ENCODE data around the gene GOLPH3. TPM values are rescaled to one million over a fixed set of nuclear protein-coding genes. Genes with fewer than 3 reads are reported as not detected.

GOLPH3 gene
- polyA plus RNA-seq, 1 donor (not counting 4 experiments of a cell fraction or from before 2014, with no cell fraction given) = 42.0 TPM

GRCh38 chr5:32195265-32195664, 21.1 kb upstream of the GOLPH3 start:
- H3K4me1 ChIP-seq (ENCODE audit: control insufficient read depth, extremely low read depth, insufficient read depth, low read length) = peaks cover 3% of the 10 kb centered on the region
- dilution Hi-C loops (cut with MboI; ENCODE audit: extremely low pct_ligation_motif_present, low sequenced_read_pairs) = no loop called here
- H3K9me3 ChIP-seq (ENCODE audit: control insufficient read depth, low read depth, low read length) = no peaks in the 10 kb centered on the region
- H4K20me1 ChIP-seq (ENCODE audit: control insufficient read depth, extremely low read depth, insufficient read depth, low read length) = no peaks in the 10 kb centered on the region
- H3K36me3 ChIP-seq (ENCODE audit: control insufficient read depth in 2 of 2, extremely low read depth in 1 of 2, insufficient read depth in 2 of 2, low read length in 2 of 2) = no peaks in the 10 kb centered on the region
- H3K9me1 ChIP-seq (ENCODE audit: control insufficient read depth, extremely low read depth, insufficient read depth, low read length) = no peaks in the 10 kb centered on the region
- DNase-seq (ENCODE audit: low read depth, low spot score) = no peak
- no peak overlapping the region for H3K4me3 ChIP-seq (ENCODE audit: control insufficient read depth in 2 of 3, extremely low read depth in 1 of 3, insufficient read depth in 2 of 3, low read depth in 1 of 3, low read length in 3 of 3)
- H3K9ac ChIP-seq (ENCODE audit: control insufficient read depth, extremely low read depth, insufficient read depth, low read length) = no peak overlapping the region
- H3K4me2 ChIP-seq (ENCODE audit: control insufficient read depth, extremely low read depth, insufficient read depth, low read depth, low read length) = no peak overlapping the region
- no peaks in the 10 kb centered on the region for H3K27me3 ChIP-seq (ENCODE audit: control insufficient read depth, extremely low read depth, insufficient read depth, low read length)
- H3K27ac ChIP-seq (ENCODE audit: control insufficient read depth, insufficient read depth, low read length) = no peak overlapping the region
- no peak for FAIRE-seq
- TF ChIP-seq EZH2 (IDR thresholded peaks at IDR 0.05; ENCODE audit: low read length) (no peak), CTCF (optimal IDR thresholded peaks at IDR 0.05 in 1 of 3, IDR thresholded peaks at IDR 0.05 in 1 of 3, conservative IDR thresholded peaks at IDR 0.05 in 1 of 3; ENCODE audit: extremely low read depth in 1 of 3, insufficient read depth in 2 of 3, low read length in 3 of 3) (no peak)
- H2AFZ ChIP-seq (ENCODE audit: control insufficient read depth, low read length) = no peak overlapping the region
- no peaks in the 10 kb centered on the region for H3K79me2 ChIP-seq (ENCODE audit: control insufficient read depth, insufficient read depth, low read length)

DNA sequence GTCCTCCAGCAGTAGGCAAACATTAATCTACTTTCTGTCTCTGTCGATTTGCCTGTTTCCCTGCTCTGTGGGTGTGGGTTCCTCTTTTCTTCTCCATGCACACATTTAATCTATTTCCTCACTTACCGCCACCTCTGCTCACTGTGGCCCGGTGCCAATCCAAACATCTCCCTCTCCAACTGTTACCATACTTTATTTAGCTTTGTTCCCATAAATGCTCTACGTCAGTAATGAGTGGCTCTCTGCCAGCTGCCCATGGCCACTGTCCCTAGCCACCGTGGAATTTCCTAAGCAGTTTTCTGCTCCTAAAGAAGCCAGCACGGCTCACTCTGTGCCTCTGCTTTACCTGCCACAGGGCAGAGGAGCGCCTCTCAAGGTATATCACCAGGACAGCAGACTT, 19.5 kb upstream of the GOLPH3 start:
- H2AFZ ChIP-seq (ENCODE audit: control insufficient read depth, low read length) = no peak overlapping the region
- no peak for DNase-seq (ENCODE audit: low read depth, low spot score)
- H3K4me1 ChIP-seq (ENCODE audit: control insufficient read depth, extremely low read depth, insufficient read depth, low read length) = no peaks in the 10 kb centered on the region
- H3K9ac ChIP-seq (ENCODE audit: control insufficient read depth, extremely low read depth, insufficient read depth, low read length) = no peak overlapping the region
- H3K4me2 ChIP-seq (ENCODE audit: control insufficient read depth, extremely low read depth, insufficient read depth, low read depth, low read length) = no peak overlapping the region
- no peak overlapping the region for H3K4me3 ChIP-seq (ENCODE audit: control insufficient read depth in 2 of 3, extremely low read depth in 1 of 3, insufficient read depth in 2 of 3, low read depth in 1 of 3, low read length in 3 of 3)
- H3K9me3 ChIP-seq (ENCODE audit: control insufficient read depth, low read depth, low read length) = no peaks in the 10 kb centered on the region
- no peaks in the 10 kb centered on the region for H3K27me3 ChIP-seq (ENCODE audit: control insufficient read depth, extremely low read depth, insufficient read depth, low read length)
- TF ChIP-seq EZH2 (IDR thresholded peaks at IDR 0.05; ENCODE audit: low read length) (no peak), CTCF (optimal IDR thresholded peaks at IDR 0.05 in 1 of 3, IDR thresholded peaks at IDR 0.05 in 1 of 3, conservative IDR thresholded peaks at IDR 0.05 in 1 of 3; ENCODE audit: extremely low read depth in 1 of 3, insufficient read depth in 2 of 3, low read length in 3 of 3) (no peak)
- H3K27ac ChIP-seq (ENCODE audit: control insufficient read depth, insufficient read depth, low read length) = no peak overlapping the region
- no peak for FAIRE-seq
- H3K36me3 ChIP-seq (ENCODE audit: control insufficient read depth in 2 of 2, extremely low read depth in 1 of 2, insufficient read depth in 2 of 2, low read length in 2 of 2) = no peaks in the 10 kb centered on the region
- H3K79me2 ChIP-seq (ENCODE audit: control insufficient read depth, insufficient read depth, low read length) = no peaks in the 10 kb centered on the region
- dilution Hi-C loops (cut with MboI; ENCODE audit: extremely low pct_ligation_motif_present, low sequenced_read_pairs) = no loop called here
- no peaks in the 10 kb centered on the region for H4K20me1 ChIP-seq (ENCODE audit: control insufficient read depth, extremely low read depth, insufficient read depth, low read length)
- H3K9me1 ChIP-seq (ENCODE audit: control insufficient read depth, extremely low read depth, insufficient read depth, low read length) = no peaks in the 10 kb centered on the region
